ENCODE results near the gene MYL6. TPM values are rescaled to one million over a fixed set of nuclear protein-coding genes. Genes with fewer than 3 reads are reported as not detected.

The MYL6 gene
- total RNA-seq, 1 donor from 2014 or later = 590 TPM

GRCh38 chr12:56128670-56129205, 29.4 kb upstream of the MYL6 start:
- TF ChIP-seq CTCF (IDR thresholded peaks at IDR 0.05; ENCODE audit: insufficient read depth, low read length, severe bottlenecking) = no peak
- H3K36me3 ChIP-seq (ENCODE audit: control insufficient read depth, insufficient read depth, low read length) = peaks cover 21% of the 10 kb centered on the region
- FAIRE-seq (no peak), DNase-seq (ENCODE audit: low read depth) (peak; percentile 54)
- H3K4me3 ChIP-seq (ENCODE audit: low read depth, low read length) = peak overlapping the region; percentile 88
- no peaks in the 10 kb centered on the region for H3K27me3 ChIP-seq (ENCODE audit: control insufficient read depth, insufficient read depth, low read length)

- DNase-seq (ENCODE audit: low read depth) = peak; percentile 44
- Histone ChIP-seq H3K4me3 (ENCODE audit: low read depth, low read length) (peak overlapping the region; percentile 88), H3K36me3 (ENCODE audit: control insufficient read depth, insufficient read depth, low read length) (peaks cover 26% of the 10 kb centered on the region), H3K27me3 (ENCODE audit: control insufficient read depth, insufficient read depth, low read length) (no peaks in the 10 kb centered on the region)
- no peak for FAIRE-seq
- TF ChIP-seq CTCF (IDR thresholded peaks at IDR 0.05; ENCODE audit: insufficient read depth, low read length, severe bottlenecking) = no peak
Observed at GRCh38 chr12:56129206-56129941, 28.8 kb upstream of the MYL6 start.

- no peak for FAIRE-seq
- Histone ChIP-seq H3K4me3 (ENCODE audit: low read depth, low read length) (no peak overlapping the region), H3K36me3 (ENCODE audit: control insufficient read depth, insufficient read depth, low read length) (peaks cover 26% of the 10 kb centered on the region), H3K27me3 (ENCODE audit: control insufficient read depth, insufficient read depth, low read length) (no peaks in the 10 kb centered on the region)
- no peak for DNase-seq (ENCODE audit: low read depth)
- no peak for TF ChIP-seq CTCF (IDR thresholded peaks at IDR 0.05; ENCODE audit: insufficient read depth, low read length, severe bottlenecking)
Observed at GRCh38 chr12:56129942-56130495, 28.1 kb upstream of the MYL6 start.

- H3K36me3 ChIP-seq (ENCODE audit: control insufficient read depth, insufficient read depth, low read length) = peaks cover 26% of the 10 kb centered on the region
- FAIRE-seq = no peak
Observed at GRCh38 chr12:56130876-56131275, 27.3 kb upstream of the MYL6 start.

GRCh38 chr12:56134897-56135296, 23.3 kb upstream of the MYL6 start:
- peaks cover 48% of the 10 kb centered on the region for H3K36me3 ChIP-seq (ENCODE audit: control insufficient read depth, insufficient read depth, low read length)
- TF ChIP-seq CTCF (IDR thresholded peaks at IDR 0.05; ENCODE audit: insufficient read depth, low read length, severe bottlenecking) = no peak
- FAIRE-seq = no peak
- H3K27me3 ChIP-seq (ENCODE audit: control insufficient read depth, insufficient read depth, low read length) = no peaks in the 10 kb centered on the region
- no peak overlapping the region for H3K4me3 ChIP-seq (ENCODE audit: low read depth, low read length)
- no peak for DNase-seq (ENCODE audit: low read depth)

More at GRCh38 chr12:56130876-56131275, 27.3 kb upstream of the MYL6 start:
- no peak for TF ChIP-seq CTCF (IDR thresholded peaks at IDR 0.05; ENCODE audit: insufficient read depth, low read length, severe bottlenecking)
- no peak for DNase-seq (ENCODE audit: low read depth)
- Histone ChIP-seq H3K4me3 (ENCODE audit: low read depth, low read length) (no peak overlapping the region), H3K27me3 (ENCODE audit: control insufficient read depth, insufficient read depth, low read length) (no peaks in the 10 kb centered on the region)
